GM12878 (cell line): ENCODE results near the gene TSC22D1. TPM values are rescaled to one million over a fixed set of nuclear protein-coding genes. Genes with fewer than 3 reads are reported as not detected.

ENCODE experiments used
- ATAC-seq: fragments of 200-7000 bp; cut with Tn5 transposase; 3 replicates; pipeline ENCODE4 v1.9.1; 2020; ENCODE audit warnings: mild to moderate bottlenecking, moderate library complexity
- BruUV-seq: library from RNA; stranded (reverse); fragments of 400-500 nt; replicated peaks from 2 replicates; lab custom pipeline; 2021; lab: Mats Ljungman, UMichigan
- CTCF ChIA-PET: fragments of 300-600 bp; sonication (Branson Sonifier 250); formaldehyde crosslinking; extraction: SDS; loops from one replicate; lab custom pipeline; 2021; ENCODE audit warnings: inconsistent platforms; lab: Yijun Ruan, JAX
- POLR2A ChIA-PET: fragments of 350-600 bp; formaldehyde crosslinking; extraction: SDS; loops from one replicate; lab custom pipeline; 2021; ENCODE audit warnings: inconsistent platforms; lab: Charles Lee
- RAD21 ChIA-PET: fragments of 300-600 bp; sonication (Branson Sonifier 250); formaldehyde crosslinking; loops from one replicate; lab custom pipeline; 2023; ENCODE audit warnings: antibody characterized with exemption; ENCODE audit not compliant: unreplicated experiment; lab: Charles Lee
- SMC1A ChIA-PET: fragments of 300-600 bp; sonication (Branson Sonifier 250); formaldehyde crosslinking; loops from one replicate; lab custom pipeline; 2023; ENCODE audit not compliant: unreplicated experiment, uncharacterized antibody; lab: Charles Lee
- DNase-seq: peaks from one replicate; pipeline ENCODE4 v3.0.0-alpha.2; 2011; ENCODE audit warnings: low read depth, low spot score
- FAIRE-seq: peaks from 3 replicates; lab custom pipeline; 2011; peaks lifted over from hg19 to GRCh38; lab: Jason Lieb, UNC
- H2AFZ ChIP-seq: 2 replicates; pipeline ENCODE4 v1.6.0; 2011; ENCODE audit warnings: low read depth, low read length, control low read depth; ENCODE audit not compliant: control insufficient read depth
- H3K27ac ChIP-seq: 2 replicates; pipeline ENCODE4 v1.5.1; 2011; ENCODE audit warnings: control low read depth; ENCODE audit not compliant: control insufficient read depth, insufficient read depth
- H3K27me3 ChIP-seq, 2 experiments: replicated peaks in 1 of 2; 2 replicates each; pipeline versions ENCODE4 v1.6.0 to v1.6.1; 2011; ENCODE audit warnings: low read length in 1 of 2; ENCODE audit not compliant: control insufficient read depth in 2 of 2, insufficient read depth in 2 of 2
- H3K36me3 ChIP-seq, 2 experiments: 2 replicates each; pipeline ENCODE4 v1.5.1; 2011; ENCODE audit warnings: low read length in 1 of 2; ENCODE audit not compliant: control insufficient read depth in 2 of 2, insufficient read depth in 2 of 2
- H3K4me1 ChIP-seq: 2 replicates; pipeline ENCODE4 v1.6.1; 2011; ENCODE audit warnings: mild to moderate bottlenecking, low read length, moderate library complexity, mixed read lengths; ENCODE audit not compliant: control insufficient read depth, insufficient read depth
- H3K4me2 ChIP-seq: 2 replicates; pipeline ENCODE4 v1.6.0; 2011; ENCODE audit warnings: control low read depth; ENCODE audit not compliant: control insufficient read depth, insufficient read depth
- H3K4me3 ChIP-seq: fragments of 200-600 bp; sonication (generic); 2 replicates; pipeline ENCODE4 v1.5.1; 2016
- H3K79me2 ChIP-seq: 2 replicates; pipeline ENCODE4 v1.6.0; 2011; ENCODE audit warnings: low read length; ENCODE audit not compliant: control insufficient read depth, insufficient read depth
- H3K9ac ChIP-seq: 2 replicates; pipeline ENCODE4 v1.8.0; 2011; ENCODE audit warnings: low read length, control low read depth, mixed read lengths; ENCODE audit not compliant: control insufficient read depth, insufficient read depth
- H3K9me3 ChIP-seq: replicated peaks from 3 replicates; pipeline ENCODE4 v1.5.1; 2011; ENCODE audit warnings: mild to moderate bottlenecking, low read length; ENCODE audit not compliant: control insufficient read depth, insufficient read depth
- H4K20me1 ChIP-seq: 2 replicates; pipeline ENCODE4 v1.6.0; 2011; ENCODE audit not compliant: control insufficient read depth, insufficient read depth
- BHLHE40 ChIP-seq, 2 experiments: fragments of 450-650 bp in 1 of 2; IDR thresholded peaks; 2 replicates each; pipeline ENCODE4 v1.6.1; 2011 to 2017; ENCODE audit warnings: low read depth in 2 of 2, borderline replicate concordance in 1 of 2, improper control_type of control experiment in 1 of 2, low read length in 1 of 2, mild to moderate bottlenecking in 1 of 2
- CHD4 ChIP-seq: fragments of 200-600 bp; sonication (generic); IDR thresholded peaks from 2 replicates; pipeline ENCODE4 v1.6.1; 2016; ENCODE audit warnings: mild to moderate bottlenecking
- CREB1 ChIP-seq: IDR thresholded peaks from 2 replicates; pipeline ENCODE4 v1.6.1; 2012; ENCODE audit warnings: low read depth, mild to moderate bottlenecking, inconsistent platforms
- FOS ChIP-seq: IDR thresholded peaks from 3 replicates; pipeline ENCODE4 v1.6.1; 2011; ENCODE audit warnings: borderline replicate concordance; ENCODE audit not compliant: insufficient read length; ENCODE audit errors: extremely low read depth
- FOXM1 ChIP-seq: IDR thresholded peaks from 2 replicates; pipeline ENCODE4 v1.6.1; 2012; ENCODE audit warnings: low read depth, mild to moderate bottlenecking, inconsistent platforms, low read length, moderate library complexity
- GABPA ChIP-seq: IDR thresholded peaks from 2 replicates; pipeline ENCODE4 v1.6.1; 2014; ENCODE audit warnings: antibody characterized with exemption, low read depth, mild to moderate bottlenecking, inconsistent platforms
- IRF4 ChIP-seq: IDR thresholded peaks from 2 replicates; pipeline ENCODE4 v1.6.1; 2011; ENCODE audit warnings: low read depth, low read length
- KAT2A ChIP-seq: conservative IDR thresholded peaks from 2 replicates; pipeline ENCODE4 v1.6.1; 2011; ENCODE audit warnings: low read depth, low read length; ENCODE audit not compliant: control insufficient read depth
- MTA2 ChIP-seq: fragments of 450-650 bp; IDR thresholded peaks from 2 replicates; pipeline ENCODE4 v1.6.1; 2016; ENCODE audit warnings: low read depth, mild to moderate bottlenecking, moderate library complexity
- NFYB ChIP-seq: IDR thresholded peaks from 2 replicates; pipeline ENCODE4 v1.6.1; 2011; ENCODE audit warnings: low read depth, mild to moderate bottlenecking, low read length, improper control_type of control experiment, moderate library complexity; ENCODE audit not compliant: insufficient read depth
- PAX8 ChIP-seq: fragments of 450-650 bp; IDR thresholded peaks from 2 replicates; pipeline ENCODE4 v1.6.1; 2017; ENCODE audit warnings: mild to moderate bottlenecking, moderate library complexity
- SIX5 ChIP-seq: IDR thresholded peaks from 2 replicates; pipeline ENCODE4 v1.6.1; 2011; ENCODE audit warnings: mild to moderate bottlenecking, low read depth, low read length, moderate library complexity; ENCODE audit not compliant: severe bottlenecking
- SREBF2 ChIP-seq: IDR thresholded peaks from 2 replicates; pipeline ENCODE4 v1.6.1; 2012; ENCODE audit warnings: mild to moderate bottlenecking, low read length
- SRF ChIP-seq, 2 experiments: IDR thresholded peaks; 2 replicates each; pipeline ENCODE4 v1.6.1; 2011; ENCODE audit warnings: low read depth in 2 of 2, low read length in 2 of 2, mild to moderate bottlenecking in 1 of 2, moderate library complexity in 1 of 2
- TCF12 ChIP-seq: IDR thresholded peaks from 2 replicates; pipeline ENCODE4 v1.6.1; 2011; ENCODE audit warnings: low read depth, mild to moderate bottlenecking, low read length
- WGBS: methylation state at CpG from one replicate; pipeline ENCODE4 v1.1.6; 2016; ENCODE audit warnings: low lambda C conversion rate; ENCODE audit not compliant: insufficient replicate concordance, insufficient coverage; ENCODE audit errors: missing lambda C conversion rate; 5-methylcytosine and 5-hydroxymethylcytosine counted together
- in situ Hi-C: fragments of 300-500 bp; cut with MboI; formaldehyde crosslinking; loops from 9 replicates; pipeline ENCODE4 v1.14.3; 2018; ENCODE audit warnings: mixed read lengths
- intact Hi-C: fragments of 100-400 bp; cut with micrococcal nuclease; formaldehyde crosslinking; loops from one replicate; pipeline ENCODE4 v1.14.2; 2022; ENCODE audit not compliant: unreplicated experiment
- polyA plus RNA-seq, 11 experiments: library from polyadenylated mRNA; depleted of rRNA in 4 of 11; unstranded in 6 of 11; stranded (reverse) in 5 of 11; fragments of >200 nt; fragmentation: Nextera tagmentation in 4 of 11; fragmentation: Illumina TruSeq in 1 of 11; extraction: Ambion mirVana in 4 of 11; extraction: Trizol in 1 of 11; gene quantifications; 1 replicate in 1 of 11; 2 replicates in 10 of 11; pipeline versions ENCODE4 v1.2.1 to v1.2.3, GENCODE V29; 2011 to 2016; ENCODE audit warnings: inconsistent platforms in 2 of 11, missing spikeins in 2 of 11, low read depth in 1 of 11
- total RNA-seq, 4 experiments: library from RNA; depleted of rRNA in 3 of 4; stranded (reverse); fragments of >200 nt in 3 of 4; fragmentation: Illumina TruSeq in 1 of 4; extraction: Trizol in 1 of 4; gene quantifications; 2 replicates each; pipeline versions ENCODE4 v1.2.1 to v1.2.3, GENCODE V29; 2013 to 2021
- TF ChIP-seq, protein P1 (sequence below): fragments of 450-650 bp; IDR thresholded peaks from 2 replicates; pipeline ENCODE4 v1.6.1; 2016; ENCODE audit warnings: mild to moderate bottlenecking

TSC22D1 gene
- total and polyA plus RNA-seq, 10 of the 15 experiments (the other 5 are each of a cell fraction or from before 2014, with no cell fraction given), result 0.37 to 15.7 (median 7.5) TPM

DNA sequence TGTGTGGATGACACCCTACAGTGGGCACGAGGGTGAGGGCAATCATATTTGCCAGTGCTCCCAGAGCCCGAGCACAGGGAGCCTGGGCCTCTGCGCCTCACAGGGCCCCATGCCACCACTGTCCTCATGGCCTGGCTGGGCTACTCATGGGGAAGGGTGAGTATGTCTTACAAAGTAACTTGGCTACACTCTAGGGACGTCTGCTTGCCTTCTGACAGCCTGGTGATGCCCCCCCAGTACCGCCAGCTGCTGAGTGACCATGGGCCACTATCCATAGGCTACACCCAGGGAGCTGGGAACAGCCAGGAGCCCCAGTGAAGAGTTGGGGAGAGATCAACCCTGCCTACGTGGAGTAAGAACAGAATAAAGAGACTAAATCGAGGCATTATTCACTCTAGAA lies 123.7 kb downstream of the TSC22D1 start:
- ChIA-PET SMC1A (no interaction called here), POLR2A (no interaction called here), RAD21 (no interaction called here), CTCF (no interaction called here)
- H3K27ac ChIP-seq, result no peak overlapping the region
- ATAC-seq (no peak), FAIRE-seq (no peak), DNase-seq (no peak)
- no TSS peak for BruUV-seq
- in situ Hi-C loops (no loop called here), intact Hi-C loops (no loop called here)
- WGBS, result 19% methylated on average over 7 of the region's 7 CpGs
- no peaks in the 10 kb centered on the region for H3K4me1 ChIP-seq
- H2AFZ ChIP-seq, result no peak overlapping the region
- no peaks in the 10 kb centered on the region for H3K36me3 ChIP-seq
- no peak overlapping the region for H3K9ac ChIP-seq
- TF ChIP-seq FOXM1 (no peak), SREBF2 (no peak)
- TF ChIP-seq, protein P1, sequence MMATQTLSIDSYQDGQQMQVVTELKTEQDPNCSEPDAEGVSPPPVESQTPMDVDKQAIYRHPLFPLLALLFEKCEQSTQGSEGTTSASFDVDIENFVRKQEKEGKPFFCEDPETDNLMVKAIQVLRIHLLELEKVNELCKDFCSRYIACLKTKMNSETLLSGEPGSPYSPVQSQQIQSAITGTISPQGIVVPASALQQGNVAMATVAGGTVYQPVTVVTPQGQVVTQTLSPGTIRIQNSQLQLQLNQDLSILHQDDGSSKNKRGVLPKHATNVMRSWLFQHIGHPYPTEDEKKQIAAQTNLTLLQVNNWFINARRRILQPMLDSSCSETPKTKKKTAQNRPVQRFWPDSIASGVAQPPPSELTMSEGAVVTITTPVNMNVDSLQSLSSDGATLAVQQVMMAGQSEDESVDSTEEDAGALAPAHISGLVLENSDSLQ, result no peak
- no peak overlapping the region for H3K4me2 ChIP-seq
- H3K9me3 ChIP-seq, result no peaks in the 10 kb centered on the region; the same call in 2 of the 3 replicates
- H3K4me3 ChIP-seq, result no peak overlapping the region
- H3K79me2 ChIP-seq, result no peaks in the 10 kb centered on the region
- H3K27me3 ChIP-seq, result no peaks in the 10 kb centered on the region
- H4K20me1 ChIP-seq, result no peaks in the 10 kb centered on the region

DNA sequence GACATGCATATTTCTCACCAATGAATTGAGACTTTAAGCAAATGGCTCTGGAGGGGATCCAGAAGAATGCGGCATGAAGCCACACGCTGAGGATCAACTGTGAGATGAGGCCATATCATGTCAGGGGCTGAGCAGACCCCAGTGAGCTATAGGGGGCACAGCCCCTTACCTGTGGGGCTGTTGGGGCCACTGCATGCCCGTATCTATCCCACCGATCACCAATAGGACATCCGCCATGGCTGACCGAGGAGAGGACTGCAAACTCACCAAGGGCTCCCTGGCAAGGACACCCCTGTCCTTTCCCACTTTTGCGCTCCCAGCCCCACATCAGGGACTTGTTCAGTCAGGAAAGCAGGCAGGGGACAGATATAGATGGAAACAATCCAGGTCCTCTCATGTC lies 124.5 kb downstream of the TSC22D1 start:
- H3K4me1 ChIP-seq, result no peaks in the 10 kb centered on the region
- no peak overlapping the region for H3K4me3 ChIP-seq
- FAIRE-seq (no peak), ATAC-seq (no peak), DNase-seq (no peak)
- no peaks in the 10 kb centered on the region for H3K36me3 ChIP-seq
- H4K20me1 ChIP-seq, result no peaks in the 10 kb centered on the region
- no peak overlapping the region for H3K27ac ChIP-seq
- no peak for TF ChIP-seq FOS
- TF ChIP-seq PAX8, result no peak
- no peak for TF ChIP-seq KAT2A
- TF ChIP-seq GABPA, result no peak
- no peak for TF ChIP-seq IRF4
- TF ChIP-seq NFYB, result no peak
- TF ChIP-seq SRF (IDR thresholded peaks at IDR 0.05; ENCODE audit: low read depth in 2 of 2, low read length in 2 of 2), result no peak
- no peak for TF ChIP-seq BHLHE40 (IDR thresholded peaks at IDR 0.05; ENCODE audit: borderline replicate concordance in 1 of 2, low read depth in 2 of 2, low read length in 1 of 2)
- TF ChIP-seq MTA2, result no peak
- no peak for TF ChIP-seq SIX5
- TF ChIP-seq CHD4, result no peak
- TF ChIP-seq TCF12, result no peak
- TF ChIP-seq CREB1, result no peak
- H3K9ac ChIP-seq, result no peak overlapping the region
- ChIA-PET RAD21 (no interaction called here), CTCF (interaction anchor here (0.7 kb wide), 1 partner anchor 1356 kb away, joined by 3 read pairs; no protein-coding TSS in a partner anchor), SMC1A (no interaction called here), POLR2A (no interaction called here)
- no peaks in the 10 kb centered on the region for H3K79me2 ChIP-seq
- no TSS peak for BruUV-seq
- H3K9me3 ChIP-seq, result no peaks in the 10 kb centered on the region; the same call in 2 of the 3 replicates
- H3K4me2 ChIP-seq, result no peak overlapping the region
- H3K27me3 ChIP-seq, result no peaks in the 10 kb centered on the region
- 65% methylated on average over 7 of the region's 7 CpGs for WGBS
- intact Hi-C loops (no loop called here), in situ Hi-C loops (no loop called here)
- H2AFZ ChIP-seq, result no peak overlapping the region
